Renal cortical epithelial cell (primary cell): ENCODE data around the gene PINLYP. TPM values are rescaled to one million over a fixed set of nuclear protein-coding genes. Genes with fewer than 3 reads are reported as not detected.

Experiments used
- DNase-seq: peaks from one replicate; pipeline ENCODE4 v3.0.0-alpha.2; 2011; ENCODE audit warnings: low read depth
- total RNA-seq: library from RNA; depleted of rRNA; stranded (reverse); fragments of >200 nt; gene quantifications from 2 replicates; pipeline ENCODE4 v1.2.3, GENCODE V29; 2014

The PINLYP gene
- total RNA-seq, 1 donor from 2014 or later: 2.2 TPM

GRCh38 chr19:43548706-43549105 lies 26.9 kb upstream of the PINLYP start:
- DNase-seq: no peak

GRCh38 chr19:43551399-43552197 lies 24.0 kb upstream of the PINLYP start:
- DNase-seq: no peak

- no peak for DNase-seq
These were observed 23.5 kb upstream of the PINLYP start for GRCh38 chr19:43552198-43552450.

GRCh38 chr19:43552616-43553015 lies 23.0 kb upstream of the PINLYP start:
- no peak for DNase-seq

- DNase-seq: no peak
These were observed 21.9 kb upstream of the PINLYP start for GRCh38 chr19:43553656-43554055.

- DNase-seq: no peak
These were observed 21.2 kb upstream of the PINLYP start for GRCh38 chr19:43554317-43554895.

GRCh38 chr19:43555185-43555770 lies 20.3 kb upstream of the PINLYP start:
- DNase-seq: peak; percentile 59

GRCh38 chr19:43560687-43561086 lies 14.9 kb upstream of the PINLYP start:
- no peak for DNase-seq

- no peak for DNase-seq
These were observed 14.2 kb upstream of the PINLYP start for GRCh38 chr19:43561139-43561970.

GRCh38 chr19:43562226-43562697 lies 13.3 kb upstream of the PINLYP start:
- no peak for DNase-seq

GRCh38 chr19:43562698-43563241 lies 12.8 kb upstream of the PINLYP start:
- peak; percentile 65 for DNase-seq

GRCh38 chr19:43563816-43564457 lies 11.7 kb upstream of the PINLYP start:
- DNase-seq: no peak

GRCh38 chr19:43564800-43565199 lies 10.8 kb upstream of the PINLYP start:
- no peak for DNase-seq

GRCh38 chr19:43569657-43570056 lies 5.9 kb upstream of the PINLYP start:
- DNase-seq: no peak

- DNase-seq: no peak
These were observed 5.3 kb upstream of the PINLYP start for GRCh38 chr19:43570174-43570791.

- DNase-seq: peak; percentile 16
These were observed 3.4 kb upstream of the PINLYP start for GRCh38 chr19:43572171-43572588.

- peak; percentile 69 for DNase-seq
These were observed 1.0 kb upstream of the PINLYP start for GRCh38 chr19:43574424-43575155.

- no peak for DNase-seq
These were observed 616 bp downstream of the PINLYP start for GRCh38 chr19:43575955-43576878.

GRCh38 chr19:43578787-43579186 lies 3.2 kb downstream of the PINLYP start:
- DNase-seq: no peak
